HepG2 (cell line): Measurements from ENCODE around the gene KLF6. TPM values are rescaled to one million over a fixed set of nuclear protein-coding genes. Genes with fewer than 3 reads are reported as not detected.
A peak's percentile ranks its signal among the peaks of the same experiment; 100 is the strongest.

ENCODE experiments used
- DDIT3 ChIP-seq: sonication (generic); formaldehyde crosslinking; IDR thresholded peaks from 2 replicates; pipeline ENCODE4 v1.4.0; 2020; ENCODE audit warnings: mild to moderate bottlenecking, missing genetic modification reagents
- DZIP1 ChIP-seq: sonication (generic); formaldehyde crosslinking; IDR thresholded peaks from 2 replicates; pipeline ENCODE4 v1.5.0; 2020; ENCODE audit warnings: mild to moderate bottlenecking, missing genetic modification reagents
- EP300 ChIP-seq, 3 experiments: sonication (generic) in 1 of 3; formaldehyde crosslinking in 1 of 3; IDR thresholded peaks; 2 replicates each; pipeline versions ENCODE4 v1.5.1 to v1.6.1; 2011 to 2020; ENCODE audit warnings: low read depth in 2 of 3, low read length in 2 of 3, borderline replicate concordance in 1 of 3, improper control_type of control experiment in 1 of 3, mild to moderate bottlenecking in 1 of 3, missing genetic modification reagents in 1 of 3, moderate library complexity in 1 of 3
- FOSL2 ChIP-seq: sonication (generic); formaldehyde crosslinking; IDR thresholded peaks from 2 replicates; pipeline ENCODE4 v1.4.0; 2020; ENCODE audit warnings: missing genetic modification reagents
- HNRNPUL1 ChIP-seq: fragments of 200-400 bp; formaldehyde crosslinking; IDR thresholded peaks from 2 replicates; pipeline ENCODE4 v1.6.1; 2017; ENCODE audit warnings: low read depth, mild to moderate bottlenecking, low read length, moderate library complexity
- JUND ChIP-seq: sonication (generic); formaldehyde crosslinking; IDR thresholded peaks from 2 replicates; pipeline ENCODE4 v1.8.0; 2022; ENCODE audit warnings: mild to moderate bottlenecking, missing genetic modification reagents
- MTA3 ChIP-seq: sonication (generic); formaldehyde crosslinking; IDR thresholded peaks from 2 replicates; pipeline ENCODE4 v1.4.0; 2020; ENCODE audit warnings: missing genetic modification reagents
- MTF1 ChIP-seq: sonication (generic); formaldehyde crosslinking; IDR thresholded peaks from 2 replicates; pipeline ENCODE4 v1.5.0; 2020; ENCODE audit warnings: missing genetic modification reagents
- PAF1 ChIP-seq: IDR thresholded peaks from 2 replicates; pipeline ENCODE4 v1.6.1; 2016; ENCODE audit warnings: missing genetic modification reagents, missing compliant biosample characterization
- ZFP36L1 ChIP-seq: sonication (generic); formaldehyde crosslinking; IDR thresholded peaks from 2 replicates; pipeline ENCODE4 v1.8.0; 2022; ENCODE audit warnings: mild to moderate bottlenecking, missing genetic modification reagents, moderate library complexity
- ZFX ChIP-seq: sonication (generic); formaldehyde crosslinking; IDR thresholded peaks from 2 replicates; pipeline ENCODE4 v1.4.0; 2020; ENCODE audit warnings: mild to moderate bottlenecking, low read depth, missing genetic modification reagents, moderate library complexity
- ZNF142 ChIP-seq: sonication (generic); formaldehyde crosslinking; IDR thresholded peaks from 2 replicates; pipeline ENCODE4 v1.4.0; 2020; ENCODE audit warnings: missing genetic modification reagents
- ZNF292 ChIP-seq: sonication (generic); formaldehyde crosslinking; IDR thresholded peaks from 2 replicates; pipeline ENCODE4 v1.8.1; 2022; ENCODE audit warnings: mild to moderate bottlenecking, low read depth, missing genetic modification reagents, borderline replicate concordance
- ZNF317 ChIP-seq: sonication (generic); formaldehyde crosslinking; IDR thresholded peaks from 2 replicates; pipeline ENCODE4 v1.5.0; 2020; ENCODE audit warnings: mild to moderate bottlenecking, missing genetic modification reagents
- ZNF331 ChIP-seq: sonication (generic); formaldehyde crosslinking; IDR thresholded peaks from 2 replicates; pipeline ENCODE4 v1.4.0; 2020; ENCODE audit warnings: missing genetic modification reagents
- ZNF549 ChIP-seq: sonication (generic); formaldehyde crosslinking; IDR thresholded peaks from 2 replicates; pipeline ENCODE4 v1.5.0; 2020; ENCODE audit warnings: missing genetic modification reagents
- polyA plus RNA-seq, 8 experiments: library from polyadenylated mRNA; depleted of rRNA in 3 of 8; stranded (reverse) in 7 of 8; unstranded in 1 of 8; fragments of >200 nt; fragmentation: Illumina TruSeq in 4 of 8; extraction: Trizol in 4 of 8; gene quantifications; 2 replicates each; pipeline versions ENCODE4 v1.2.1 to v1.2.3, GENCODE V29; 2011 to 2016; ENCODE audit warnings: low read depth in 4 of 8, missing spikeins in 1 of 8, mixed read lengths in 1 of 8; ENCODE audit not compliant: insufficient read depth in 1 of 8
- total RNA-seq, 5 experiments: library from RNA; depleted of rRNA; stranded (reverse); fragments of >200 nt; fragmentation: Illumina TruSeq; extraction: Trizol; gene quantifications; 2 replicates each; pipeline ENCODE4 v1.2.3, GENCODE V29; 2016; ENCODE audit warnings: low read depth in 1 of 5
- TF ChIP-seq, protein P1 (sequence below): sonication (generic); formaldehyde crosslinking; IDR thresholded peaks from 2 replicates; pipeline ENCODE4 v1.5.1; 2020; ENCODE audit warnings: mild to moderate bottlenecking, missing genetic modification reagents, moderate library complexity

KLF6 gene
- total and polyA plus RNA-seq, 2 of the 13 experiments (the other 11 are each of a cell fraction or from before 2014, with no cell fraction given), result 27.0 to 71.9 TPM

DNA sequence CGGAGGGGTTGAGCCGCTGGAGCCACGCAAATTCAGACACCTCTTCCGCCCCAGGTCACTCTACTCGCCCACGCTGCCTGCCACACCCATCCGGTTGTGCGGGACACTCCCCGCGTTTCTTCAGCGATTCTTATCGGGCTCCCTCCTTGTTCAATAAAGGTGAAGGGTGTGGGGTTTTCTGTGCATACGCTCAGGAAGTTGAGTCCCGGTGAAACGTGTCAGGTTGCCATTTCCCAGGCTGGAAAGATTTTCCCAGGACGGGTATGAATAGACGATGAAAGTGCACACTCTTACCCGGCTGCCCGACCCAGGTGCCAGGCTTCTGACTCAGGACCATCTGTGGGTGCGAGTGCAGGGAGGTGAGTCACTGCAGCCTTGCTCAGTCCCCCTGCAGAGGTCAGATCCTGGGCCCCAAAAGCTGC is 22.0 kb downstream of the KLF6 start (continued):
- no peak for TF ChIP-seq ZFP36L1 (CRISPR knock-in tag)
- TF ChIP-seq ZNF549 (CRISPR knock-in tag), result no peak
- peak; percentile 91 for TF ChIP-seq FOSL2 (CRISPR knock-in tag)
- no peak for TF ChIP-seq ZNF142 (CRISPR knock-in tag)
- TF ChIP-seq MTA3 (CRISPR knock-in tag), result no peak
- TF ChIP-seq PAF1 (CRISPR knock-in tag), result no peak
- no peak for TF ChIP-seq DDIT3
- peak; percentile 35; the same call in 1 of the 2 replicates for TF ChIP-seq JUND (CRISPR knock-in tag)
- no peak for TF ChIP-seq DZIP1
- no peak for TF ChIP-seq ZFX (CRISPR knock-in tag)
- no peak for TF ChIP-seq ZNF292 (CRISPR knock-in tag)
- TF ChIP-seq EP300 (IDR thresholded peaks at IDR 0.05; ENCODE audit: low read depth in 2 of 2, low read length in 2 of 2), result 0 out of 4 replicates have a peak, but pooled peaks of 1 of the 2 experiments have one; percentile 5
- TF ChIP-seq EP300 (CRISPR knock-in tag; IDR thresholded peaks at IDR 0.05; ENCODE audit: borderline replicate concordance), result no peak
- TF ChIP-seq ZNF317 (CRISPR knock-in tag), result no peak
- TF ChIP-seq HNRNPUL1, result no peak
- TF ChIP-seq, protein P1, sequence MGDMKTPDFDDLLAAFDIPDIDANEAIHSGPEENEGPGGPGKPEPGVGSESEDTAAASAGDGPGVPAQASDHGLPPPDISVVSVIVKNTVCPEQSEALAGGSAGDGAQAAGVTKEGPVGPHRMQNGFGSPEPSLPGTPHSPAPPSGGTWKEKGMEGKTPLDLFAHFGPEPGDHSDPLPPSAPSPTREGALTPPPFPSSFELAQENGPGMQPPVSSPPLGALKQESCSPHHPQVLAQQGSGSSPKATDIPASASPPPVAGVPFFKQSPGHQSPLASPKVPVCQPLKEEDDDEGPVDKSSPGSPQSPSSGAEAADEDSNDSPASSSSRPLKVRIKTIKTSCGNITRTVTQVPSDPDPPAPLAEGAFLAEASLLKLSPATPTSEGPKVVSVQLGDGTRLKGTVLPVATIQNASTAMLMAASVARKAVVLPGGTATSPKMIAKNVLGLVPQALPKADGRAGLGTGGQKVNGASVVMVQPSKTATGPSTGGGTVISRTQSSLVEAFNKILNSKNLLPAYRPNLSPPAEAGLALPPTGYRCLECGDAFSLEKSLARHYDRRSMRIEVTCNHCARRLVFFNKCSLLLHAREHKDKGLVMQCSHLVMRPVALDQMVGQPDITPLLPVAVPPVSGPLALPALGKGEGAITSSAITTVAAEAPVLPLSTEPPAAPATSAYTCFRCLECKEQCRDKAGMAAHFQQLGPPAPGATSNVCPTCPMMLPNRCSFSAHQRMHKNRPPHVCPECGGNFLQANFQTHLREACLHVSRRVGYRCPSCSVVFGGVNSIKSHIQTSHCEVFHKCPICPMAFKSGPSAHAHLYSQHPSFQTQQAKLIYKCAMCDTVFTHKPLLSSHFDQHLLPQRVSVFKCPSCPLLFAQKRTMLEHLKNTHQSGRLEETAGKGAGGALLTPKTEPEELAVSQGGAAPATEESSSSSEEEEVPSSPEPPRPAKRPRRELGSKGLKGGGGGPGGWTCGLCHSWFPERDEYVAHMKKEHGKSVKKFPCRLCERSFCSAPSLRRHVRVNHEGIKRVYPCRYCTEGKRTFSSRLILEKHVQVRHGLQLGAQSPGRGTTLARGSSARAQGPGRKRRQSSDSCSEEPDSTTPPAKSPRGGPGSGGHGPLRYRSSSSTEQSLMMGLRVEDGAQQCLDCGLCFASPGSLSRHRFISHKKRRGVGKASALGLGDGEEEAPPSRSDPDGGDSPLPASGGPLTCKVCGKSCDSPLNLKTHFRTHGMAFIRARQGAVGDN (CRISPR knock-in tag), result peak; percentile 49
- no peak for TF ChIP-seq MTF1
- no peak for TF ChIP-seq ZNF331 (CRISPR knock-in tag)
